Sigmoid colon (tissue), 3 donors: ENCODE measurements around the gene ATF5.

Experiments used
- POLR2A ChIP-seq, 2 donors: fragments of 450-650 bp; IDR thresholded peaks; one replicate each; pipeline ENCODE4 v1.6.1; 2016; ENCODE audit warnings: antibody characterized with exemption in 2 of 2, mild to moderate bottlenecking in 2 of 2, moderate library complexity in 2 of 2
- TF ChIP-seq, protein P1 (sequence below), 4 experiments: fragments of 450-650 bp in 3 of 4; fragments of 200-600 bp in 1 of 4; IDR thresholded peaks; one replicate each; pipeline ENCODE4 v1.5.1; 2016 to 2019; ENCODE audit warnings: antibody characterized with exemption in 4 of 4, mild to moderate bottlenecking in 3 of 4, moderate library complexity in 2 of 4

DNA sequence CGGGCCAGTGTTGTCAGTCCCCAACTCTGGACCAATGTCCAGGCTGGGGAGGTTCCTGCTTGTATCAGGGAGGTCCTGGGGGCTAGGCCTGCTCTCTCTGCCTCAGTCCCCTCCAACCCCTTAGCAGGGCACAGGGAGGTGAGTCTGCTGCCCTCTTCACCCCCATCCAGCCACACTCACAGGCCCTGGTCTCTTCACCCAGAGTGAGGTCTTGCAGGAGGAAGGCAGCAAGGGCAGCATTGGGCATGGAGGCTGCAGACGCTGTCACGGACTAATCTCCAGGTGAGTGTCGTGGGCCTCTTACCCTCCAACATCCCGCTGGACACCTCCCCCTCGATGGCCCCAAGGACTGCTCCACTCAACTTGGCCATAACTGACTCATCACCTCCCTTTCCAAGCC is 43.8 kb downstream of the ATF5 start:
- TF ChIP-seq, protein P1, sequence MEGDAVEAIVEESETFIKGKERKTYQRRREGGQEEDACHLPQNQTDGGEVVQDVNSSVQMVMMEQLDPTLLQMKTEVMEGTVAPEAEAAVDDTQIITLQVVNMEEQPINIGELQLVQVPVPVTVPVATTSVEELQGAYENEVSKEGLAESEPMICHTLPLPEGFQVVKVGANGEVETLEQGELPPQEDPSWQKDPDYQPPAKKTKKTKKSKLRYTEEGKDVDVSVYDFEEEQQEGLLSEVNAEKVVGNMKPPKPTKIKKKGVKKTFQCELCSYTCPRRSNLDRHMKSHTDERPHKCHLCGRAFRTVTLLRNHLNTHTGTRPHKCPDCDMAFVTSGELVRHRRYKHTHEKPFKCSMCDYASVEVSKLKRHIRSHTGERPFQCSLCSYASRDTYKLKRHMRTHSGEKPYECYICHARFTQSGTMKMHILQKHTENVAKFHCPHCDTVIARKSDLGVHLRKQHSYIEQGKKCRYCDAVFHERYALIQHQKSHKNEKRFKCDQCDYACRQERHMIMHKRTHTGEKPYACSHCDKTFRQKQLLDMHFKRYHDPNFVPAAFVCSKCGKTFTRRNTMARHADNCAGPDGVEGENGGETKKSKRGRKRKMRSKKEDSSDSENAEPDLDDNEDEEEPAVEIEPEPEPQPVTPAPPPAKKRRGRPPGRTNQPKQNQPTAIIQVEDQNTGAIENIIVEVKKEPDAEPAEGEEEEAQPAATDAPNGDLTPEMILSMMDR (IDR thresholded peaks at IDR 0.05), result no peak
- no peak for TF ChIP-seq POLR2A (IDR thresholded peaks at IDR 0.05)
